Hematopoietic multipotent progenitor cell treated with erythropoietin and hydrocortisone succinate and interleukin-3 and kit ligand, for 17 days (in vitro differentiated cells): Measurements from ENCODE around the gene SH2D6.
"Not testable (repeated sequence)": the region's sequence is repeated elsewhere in the genome, so short reads cannot be mapped to it uniquely, and the experiment has no call there.

Experiments used
- DNase-seq: peaks from one replicate; pipeline ENCODE4 v3.0.0-alpha.2; 2015; ENCODE audit warnings: low spot score

SH2D6 gene

DNA sequence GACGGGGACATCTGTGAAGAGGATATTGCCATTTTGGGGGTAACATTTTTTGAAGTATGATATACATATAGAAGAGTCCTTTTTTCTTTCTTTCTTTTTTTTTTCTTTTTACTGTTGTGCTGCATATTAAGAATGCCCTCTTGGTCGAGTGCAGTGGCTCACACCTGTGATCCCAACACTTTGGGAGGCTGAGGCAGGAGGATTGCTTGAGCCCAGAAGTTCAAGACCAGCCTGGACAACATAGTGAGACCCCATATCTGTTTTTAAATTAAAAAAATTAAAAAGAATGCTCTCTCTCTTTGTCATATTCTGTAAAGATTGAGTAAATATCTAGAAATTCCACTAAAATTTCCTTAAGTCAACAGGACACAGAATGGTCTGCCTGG is 3.6 kb downstream of the SH2D6 start:
- no peak for DNase-seq

DNA sequence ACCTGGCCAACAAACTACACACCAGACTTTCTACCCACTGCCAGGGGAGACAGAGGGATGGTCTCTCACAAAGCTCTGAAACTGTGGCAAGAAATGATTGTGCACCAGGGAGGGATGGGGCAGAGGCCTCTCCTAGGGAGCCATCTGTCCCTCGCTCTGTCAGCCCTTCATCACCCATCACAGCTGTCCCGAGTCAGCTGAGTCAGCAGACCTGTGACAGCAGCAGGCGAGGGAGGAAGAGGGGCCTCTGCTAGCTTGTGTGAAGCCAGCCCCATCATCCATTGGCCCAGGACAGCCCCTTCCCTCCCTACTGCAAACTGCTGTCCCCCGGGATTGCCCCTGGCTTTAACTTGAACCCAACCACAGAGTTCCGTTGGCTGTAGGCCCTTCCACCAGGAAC is 5.0 kb downstream of the SH2D6 start:
- no peak for DNase-seq

DNA sequence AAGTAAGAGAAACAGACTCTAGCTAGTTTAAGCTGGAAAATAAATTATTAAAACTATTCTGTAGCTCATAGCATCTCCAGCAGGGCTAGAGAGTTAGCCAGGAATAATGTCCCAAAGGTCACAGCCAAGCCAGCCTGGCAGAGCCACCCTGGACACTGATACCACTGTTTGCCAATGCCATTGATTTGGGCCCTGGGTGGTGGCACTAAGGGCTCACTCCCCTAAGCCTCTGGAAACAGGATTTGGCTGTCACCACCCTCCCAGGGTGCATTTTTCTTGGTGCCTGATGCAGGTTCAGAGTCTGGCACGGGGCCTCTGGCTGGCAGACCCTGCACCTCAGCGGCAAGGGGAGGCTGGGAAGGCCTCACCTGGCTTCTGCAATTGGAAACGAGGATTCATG is 7.1 kb downstream of the SH2D6 start:
- DNase-seq, result no peak

DNA sequence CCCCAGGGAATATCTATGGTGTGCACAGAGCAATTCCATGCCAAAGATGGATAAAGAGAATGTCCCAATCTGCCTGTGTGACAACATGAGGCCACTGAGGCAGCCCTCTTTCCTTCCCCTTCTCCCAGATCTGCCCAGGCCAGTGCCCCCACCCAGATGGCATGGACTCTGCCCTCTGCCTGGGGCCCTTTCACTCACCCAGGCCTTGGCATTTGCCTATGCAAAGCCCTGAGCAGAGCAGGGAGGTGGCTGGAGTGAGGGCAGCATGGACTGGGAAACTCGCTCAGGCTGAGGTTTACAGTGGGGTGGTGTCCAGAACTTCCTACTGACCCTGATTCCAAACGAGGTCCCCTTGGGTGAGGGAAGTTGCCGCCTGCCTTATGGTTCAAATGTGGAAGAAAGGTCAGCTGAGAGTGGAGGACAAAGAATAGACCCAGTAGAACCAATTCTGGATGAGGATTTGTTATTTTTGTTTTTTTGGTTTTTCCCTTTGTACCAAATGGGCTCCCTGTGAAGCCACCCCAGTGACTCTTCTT is 8.9 kb downstream of the SH2D6 start:
- no peak for DNase-seq

DNA sequence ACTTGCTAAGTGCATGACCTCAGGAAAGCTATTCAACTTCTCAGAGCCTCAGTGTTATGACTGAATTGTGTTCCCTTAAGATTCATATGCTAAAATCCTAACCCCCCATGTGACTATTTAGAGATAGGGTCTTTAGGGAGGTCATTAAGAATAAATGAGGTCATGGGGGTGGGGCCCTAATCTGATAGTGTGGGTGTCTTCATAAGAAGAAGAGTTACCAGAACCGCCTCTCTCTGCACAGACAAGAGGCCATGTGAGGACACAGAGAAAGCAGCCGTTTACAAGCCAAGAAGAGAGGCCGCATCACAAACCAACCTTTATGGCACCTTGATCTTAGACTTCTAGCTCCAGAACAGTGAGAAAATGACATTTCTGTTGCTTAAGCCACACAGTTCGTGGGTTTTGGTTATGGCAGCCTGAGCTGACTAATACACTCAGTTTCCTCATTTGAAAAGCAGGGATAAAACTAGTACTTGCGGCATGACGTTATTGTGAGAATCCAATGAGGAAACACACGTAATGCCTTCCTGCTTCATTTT is 9.9 kb downstream of the SH2D6 start:
- DNase-seq, result peak; percentile 34

DNA sequence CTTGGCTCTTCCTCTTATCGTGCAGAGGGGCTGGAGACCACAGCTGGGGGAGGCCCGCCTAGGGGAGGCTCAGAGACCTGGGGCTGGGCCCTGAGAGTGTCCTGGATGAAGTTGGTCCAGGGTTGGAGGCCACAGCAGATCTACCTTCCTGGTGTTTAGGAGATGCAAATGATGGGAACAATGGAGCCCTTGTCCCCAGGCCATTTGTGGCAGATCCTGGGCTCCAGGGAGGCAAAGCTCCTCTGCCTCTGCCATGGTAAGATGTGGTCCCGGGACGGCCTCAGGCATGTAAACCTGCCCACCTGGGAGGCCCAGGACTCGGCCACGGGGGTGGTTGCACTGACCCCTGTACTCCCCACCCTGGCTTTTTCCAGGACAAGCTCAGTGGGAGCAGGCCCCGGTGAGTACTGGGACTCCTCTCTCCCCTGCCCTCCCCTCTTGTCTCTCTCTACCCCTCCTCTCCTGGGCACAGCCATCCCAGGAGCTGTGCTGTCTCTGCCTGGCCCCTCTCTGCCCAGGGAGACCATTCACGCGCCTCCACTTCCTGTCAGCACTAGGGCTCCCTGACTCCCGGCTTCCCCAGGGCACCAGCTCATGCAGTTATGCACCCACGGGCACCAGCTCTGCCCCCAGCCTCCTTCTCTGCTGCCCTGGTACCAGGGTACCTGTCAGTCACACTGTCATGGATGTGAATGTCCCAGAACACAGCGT is 10.9 kb downstream of the SH2D6 start:
- no peak for DNase-seq

DNA sequence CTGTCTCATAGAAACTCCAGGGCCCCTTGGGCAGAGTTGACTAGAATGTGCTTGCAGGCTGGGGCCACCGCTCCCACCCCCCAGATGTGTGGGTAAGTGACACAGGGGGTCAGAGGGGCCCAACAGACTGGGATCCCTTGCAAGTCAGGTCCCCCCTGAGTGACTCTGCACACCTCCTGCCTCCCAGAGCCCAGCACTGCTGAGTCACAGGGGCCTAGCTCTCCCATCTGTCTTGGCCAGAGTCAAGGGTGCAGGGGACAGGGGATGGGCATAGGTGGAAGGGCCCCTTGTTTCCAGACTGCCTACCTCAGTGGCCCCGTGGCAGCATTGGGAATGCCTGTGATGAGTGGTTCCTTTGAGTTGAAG is 11.4 kb downstream of the SH2D6 start:
- DNase-seq, result peak; percentile 40

DNA sequence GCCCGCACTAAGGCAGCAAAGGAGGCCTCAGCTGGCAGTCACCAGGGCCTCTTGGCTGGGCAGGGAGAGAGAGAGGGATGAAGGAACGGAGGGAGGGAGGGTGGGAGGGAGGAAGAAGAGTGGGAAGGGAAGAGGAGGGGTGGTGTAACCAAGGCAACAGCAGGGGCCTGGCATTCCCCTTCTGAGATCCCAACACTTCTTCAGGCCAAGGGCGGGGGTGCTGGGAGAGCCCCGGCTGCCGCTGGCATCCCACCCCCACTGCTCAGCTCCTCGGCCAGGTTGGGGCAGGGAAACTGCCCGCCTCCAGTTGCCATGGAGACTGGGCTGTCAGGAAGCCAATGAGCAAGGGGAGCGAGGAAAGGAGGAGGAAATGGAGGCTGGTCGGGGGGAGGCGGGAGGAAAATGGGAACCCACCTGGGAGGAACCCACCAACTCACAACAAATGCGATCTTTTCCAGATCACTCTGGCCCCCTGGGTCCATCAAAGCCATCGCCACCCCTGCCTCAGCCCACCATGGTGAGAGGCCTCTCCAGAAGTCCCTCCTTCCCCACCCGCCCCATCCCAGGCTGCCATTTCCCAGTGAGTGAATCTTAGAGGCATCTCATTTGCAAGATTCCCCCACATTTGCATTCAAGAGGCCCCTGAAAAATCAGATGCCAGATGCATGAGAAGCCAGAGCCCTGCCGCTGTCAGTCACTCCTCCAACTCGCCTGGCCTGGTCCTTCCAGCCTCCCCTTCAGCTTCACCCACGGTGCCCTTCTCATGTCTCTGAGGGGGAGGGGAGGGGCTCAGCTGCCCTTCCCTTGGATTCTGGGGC is 12.4 kb downstream of the SH2D6 start:
- DNase-seq, result no peak

DNA sequence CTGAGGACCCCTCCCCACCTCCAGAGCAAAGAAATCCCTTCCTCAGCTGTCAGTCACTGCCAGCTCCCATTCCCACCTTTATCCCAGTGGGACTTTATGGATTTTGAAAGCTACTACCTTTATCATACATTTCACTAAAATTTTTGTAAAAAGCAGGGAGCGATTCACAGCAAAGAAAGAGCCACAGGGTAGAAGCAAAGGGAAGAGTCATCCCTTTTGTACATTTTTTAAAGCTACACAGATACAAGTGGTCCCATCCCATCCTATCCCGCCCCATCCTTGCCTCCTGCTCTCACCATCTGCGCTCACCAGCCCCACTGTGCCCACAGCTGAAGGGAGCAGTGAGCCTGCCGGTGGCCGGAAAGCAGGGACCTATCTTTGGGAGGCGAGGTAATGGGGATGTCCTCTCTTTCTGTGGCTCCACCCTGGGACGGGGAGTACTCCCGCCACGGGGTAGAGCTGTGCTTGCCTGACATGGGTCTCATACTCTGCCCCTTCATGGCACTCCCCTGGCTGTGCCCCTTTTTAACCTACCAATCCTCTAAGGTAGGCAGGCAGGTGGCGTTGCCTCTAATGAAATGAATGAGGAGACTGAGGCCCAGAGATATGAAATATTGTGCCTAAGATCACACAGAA is 13.2 kb downstream of the SH2D6 start:
- DNase-seq, result no peak

DNA sequence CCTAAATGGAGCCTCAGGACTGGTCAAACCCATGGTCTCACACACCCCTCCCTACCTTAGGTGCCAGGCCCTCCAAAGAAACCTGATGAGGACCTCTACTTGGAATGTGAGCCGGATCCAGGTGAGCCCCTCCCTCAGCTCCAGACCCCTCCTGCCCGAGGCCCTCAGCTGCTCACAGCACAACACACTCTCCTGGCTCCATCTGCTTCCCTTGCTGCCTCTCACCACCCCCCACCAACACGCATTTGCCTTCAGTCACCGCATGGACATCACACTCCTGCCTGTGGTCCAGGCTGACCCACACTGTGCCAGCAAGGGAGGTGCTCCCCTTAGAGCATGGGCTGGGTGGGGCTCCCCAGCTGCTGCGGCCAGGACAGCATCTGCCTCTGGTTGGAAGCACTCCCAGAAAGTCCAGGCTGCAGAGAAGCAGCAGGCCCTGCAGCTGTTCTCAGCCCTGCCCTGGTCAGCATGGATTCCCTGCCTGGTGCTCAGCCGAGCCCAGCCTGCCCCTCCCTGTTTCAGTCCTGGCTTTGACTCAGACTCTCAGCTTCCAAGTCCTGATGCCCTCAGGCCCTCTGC is 15.1 kb downstream of the SH2D6 start:
- DNase-seq, result peak; percentile 19

DNA sequence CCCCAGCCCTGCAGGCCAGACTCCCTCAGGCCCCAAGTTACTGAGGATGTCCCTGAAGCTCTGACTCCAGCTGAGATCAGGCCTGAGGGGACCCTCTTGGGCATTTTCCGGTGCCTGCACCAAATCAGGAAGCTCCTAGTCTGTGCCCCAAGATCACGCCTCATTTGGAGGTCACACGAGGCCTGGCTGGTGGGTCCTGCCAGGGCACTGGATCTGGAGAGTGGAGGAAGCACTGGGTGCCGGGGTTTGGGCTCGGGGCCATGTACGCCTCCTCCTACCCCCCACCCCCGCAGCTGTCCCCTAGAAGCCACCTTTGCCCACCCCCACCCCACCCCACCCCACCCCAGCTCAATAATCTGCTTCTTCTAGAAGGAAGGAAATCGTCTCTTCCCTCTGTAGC is 16.2 kb downstream of the SH2D6 start:
- no peak for DNase-seq

DNA sequence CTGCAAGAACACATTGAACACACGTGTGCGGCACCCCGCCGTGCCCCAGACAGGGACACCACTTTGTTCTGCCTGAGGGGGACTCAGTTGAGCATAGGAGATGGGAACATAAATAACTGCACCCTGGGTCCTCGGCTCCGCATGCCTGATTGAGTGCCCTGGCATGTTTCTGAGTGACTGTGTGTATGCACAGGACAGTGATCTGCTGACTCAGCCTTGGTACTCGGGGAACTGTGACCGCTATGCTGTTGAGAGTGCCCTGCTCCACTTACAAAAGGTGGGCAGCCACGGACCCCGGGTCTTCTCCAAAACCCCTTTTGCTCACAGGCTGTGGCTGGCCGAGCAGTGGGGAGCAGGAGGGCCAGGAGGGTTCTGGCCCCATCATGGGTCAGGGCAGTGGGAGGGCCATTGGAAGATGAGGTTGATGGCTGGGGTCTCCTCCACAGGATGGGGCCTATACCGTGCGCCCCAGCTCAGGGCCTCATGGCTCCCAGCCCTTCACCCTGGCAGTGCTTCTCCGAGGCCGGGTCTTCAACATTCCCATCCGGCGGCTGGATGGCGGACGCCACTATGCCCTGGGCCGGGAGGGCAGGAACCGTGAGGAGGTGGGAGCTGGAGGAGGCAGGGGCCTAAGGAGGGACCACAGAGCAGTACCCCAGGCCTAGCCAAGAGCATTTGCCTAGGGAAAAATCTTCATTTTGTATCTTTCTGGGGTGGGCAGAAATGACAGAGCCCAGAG is 16.9 kb downstream of the SH2D6 start:
- DNase-seq, result no peak

DNA sequence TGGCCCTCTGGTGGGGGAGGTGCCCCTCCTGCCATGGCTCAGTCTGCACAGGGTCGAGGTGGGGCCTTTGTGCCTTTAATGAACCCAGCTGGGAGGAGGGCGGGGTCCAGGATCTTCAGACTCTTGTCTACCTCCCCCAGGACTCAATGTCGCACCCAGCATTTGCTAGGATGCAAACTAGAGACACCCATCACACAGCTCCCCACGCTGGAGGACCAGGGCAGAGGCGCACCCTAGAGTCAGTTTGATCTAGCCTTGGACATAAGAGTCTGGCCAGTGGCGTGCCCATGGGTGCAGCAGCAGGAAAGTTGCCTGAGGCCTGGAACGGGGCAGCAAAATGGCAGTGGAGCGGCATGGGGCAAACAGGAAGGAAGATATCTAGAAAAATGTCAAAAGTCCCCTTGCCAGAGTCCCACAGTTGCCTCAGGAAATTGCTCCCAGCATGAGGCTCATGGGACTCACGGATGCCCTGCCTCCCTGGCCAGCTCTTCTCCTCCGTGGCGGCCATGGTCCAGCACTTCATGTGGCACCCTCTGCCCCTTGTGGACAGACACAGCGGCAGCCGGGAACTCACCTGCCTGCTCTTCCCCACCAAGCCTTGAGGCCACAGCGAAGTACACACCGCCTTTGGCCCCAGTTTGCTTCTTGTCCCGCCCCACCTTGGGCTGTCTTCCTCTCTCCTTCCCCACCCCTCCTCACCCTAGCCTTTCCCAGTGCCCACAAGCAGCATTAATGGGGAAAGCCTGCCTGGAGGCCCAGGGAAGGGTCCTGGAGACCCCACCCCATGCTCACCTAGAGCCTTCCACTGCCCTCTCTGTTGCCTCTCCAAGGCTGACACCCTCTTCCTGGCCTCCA is 17.7 kb downstream of the SH2D6 start:
- DNase-seq, result no peak

DNA sequence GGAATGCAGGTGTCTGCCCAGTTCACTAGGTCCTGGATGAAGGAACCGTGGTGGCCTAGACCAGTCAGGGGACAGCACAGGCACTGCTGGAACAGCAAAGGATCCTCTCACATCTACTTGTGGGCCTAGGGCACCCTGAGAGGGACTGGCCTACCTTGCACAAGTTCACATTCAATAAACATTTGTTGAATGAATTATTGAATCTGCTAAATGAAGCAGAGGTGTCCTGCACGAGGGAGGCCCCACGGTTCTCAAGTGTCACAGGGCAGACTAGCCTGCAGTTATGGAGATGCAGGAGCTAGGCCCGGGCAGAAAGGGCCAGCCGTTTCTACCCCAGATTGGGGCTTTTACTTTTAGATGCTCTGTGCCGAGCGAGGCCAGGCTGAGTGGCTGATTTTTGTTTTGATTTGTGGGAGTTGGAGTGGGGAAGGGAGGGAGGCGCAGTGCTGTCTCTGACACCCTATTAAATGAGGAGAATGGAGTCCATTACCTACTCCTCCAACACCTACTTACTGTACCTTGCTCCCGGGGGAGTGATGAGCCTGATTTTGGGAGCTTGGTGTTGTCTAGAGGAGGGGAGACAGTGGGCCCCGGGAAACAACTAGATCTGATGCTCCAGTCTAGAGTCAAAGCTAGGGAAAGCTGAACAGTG is 18.4 kb downstream of the SH2D6 start:
- DNase-seq, result peak; percentile 24

DNA sequence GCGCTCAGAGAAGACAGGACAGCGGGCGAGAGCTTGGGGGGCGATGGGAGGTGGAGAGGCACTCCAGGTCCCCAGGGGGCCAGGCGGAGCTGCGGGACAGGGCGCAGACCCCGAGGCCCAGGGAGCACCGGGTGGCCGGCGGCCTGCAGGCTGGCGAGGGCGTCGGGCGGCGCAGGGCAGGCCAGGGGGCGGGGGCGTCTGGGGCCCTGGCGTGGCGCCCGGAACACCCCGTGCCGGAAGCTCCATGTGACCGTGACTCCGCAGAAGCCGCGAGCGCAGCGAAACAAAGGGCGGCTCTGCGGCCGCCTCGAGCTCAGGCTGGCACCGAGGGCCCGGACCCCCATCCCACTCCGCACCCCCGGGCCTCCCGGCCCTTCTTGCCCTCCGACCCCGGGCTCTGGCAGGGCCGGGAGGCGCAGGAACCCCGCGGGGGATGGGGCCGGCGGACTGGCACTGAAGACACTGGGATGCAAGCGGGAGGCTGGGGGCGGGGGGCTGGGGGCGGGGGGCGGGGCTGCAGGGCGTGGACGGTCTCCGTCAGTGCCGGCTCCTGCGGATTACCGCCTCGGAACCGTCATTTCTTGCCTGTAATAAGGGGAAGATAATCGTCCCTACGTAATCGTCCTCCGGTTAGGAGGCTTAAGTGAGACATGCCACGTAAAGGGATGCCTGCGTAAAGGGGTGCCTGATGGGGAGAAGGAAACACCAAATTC is 19.1 kb downstream of the SH2D6 start:
- peak; percentile 75 for DNase-seq

DNA sequence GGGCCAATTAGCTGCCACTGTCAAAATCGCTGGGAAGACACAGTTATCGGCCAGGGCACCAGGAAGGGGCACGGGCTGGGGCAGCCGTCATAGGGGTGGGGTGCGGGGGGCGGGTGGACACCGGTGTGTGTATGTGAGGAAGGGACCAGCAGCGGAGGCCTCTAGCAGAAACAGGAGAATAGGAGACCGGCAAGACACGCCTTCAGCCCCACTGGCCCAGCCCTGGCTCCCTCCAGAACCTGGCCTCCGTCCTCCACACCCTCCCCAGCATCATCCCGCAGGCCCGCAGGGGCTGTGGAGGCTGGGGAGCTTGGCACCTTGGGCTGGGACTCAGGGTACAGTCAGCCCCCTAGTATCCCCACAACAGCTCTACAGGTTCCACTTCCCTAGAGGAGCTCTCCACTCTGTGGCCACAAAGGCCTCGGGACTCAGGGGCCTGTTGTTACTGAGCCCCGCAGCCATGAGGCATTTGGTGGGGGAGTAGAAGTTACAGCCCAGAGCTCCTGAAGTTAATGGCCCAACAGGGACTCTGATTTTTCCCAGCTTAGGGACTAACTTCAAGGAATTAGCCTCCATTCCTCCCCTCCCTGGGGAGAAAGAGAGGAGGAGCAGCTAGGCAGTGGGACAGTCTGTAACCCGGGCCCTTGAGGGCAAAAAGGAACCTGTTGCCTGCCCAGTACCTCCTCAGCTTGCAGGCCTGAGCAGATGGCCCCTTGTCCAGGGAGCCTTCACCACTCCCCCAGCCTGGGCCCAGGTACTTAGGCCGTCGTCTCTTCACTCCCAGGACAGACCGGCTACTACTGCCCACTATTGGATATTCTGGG is 19.9 kb downstream of the SH2D6 start:
- no peak for DNase-seq

DNA sequence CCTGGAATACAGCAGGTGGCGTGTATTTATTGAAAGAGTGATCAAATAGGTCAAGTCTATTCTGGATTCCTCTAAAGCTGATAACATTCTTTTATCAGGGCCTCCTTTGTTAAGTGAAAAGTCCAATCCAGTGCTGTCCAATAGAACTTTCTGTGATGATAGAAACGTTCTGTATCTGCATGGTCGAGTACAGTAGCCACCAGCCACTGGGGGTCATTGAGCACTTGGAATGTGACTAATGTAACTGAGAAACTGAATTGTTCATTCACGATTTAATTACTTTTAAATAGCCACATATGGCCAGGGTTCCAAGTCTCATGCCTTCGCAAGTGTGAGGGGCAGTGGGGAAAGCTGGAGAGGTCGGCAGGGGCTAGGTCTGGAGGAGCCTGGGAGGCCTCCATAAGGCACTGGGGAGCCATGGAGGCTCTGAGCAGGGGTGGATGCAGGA is 20.5 kb downstream of the SH2D6 start:
- no peak for DNase-seq

DNA sequence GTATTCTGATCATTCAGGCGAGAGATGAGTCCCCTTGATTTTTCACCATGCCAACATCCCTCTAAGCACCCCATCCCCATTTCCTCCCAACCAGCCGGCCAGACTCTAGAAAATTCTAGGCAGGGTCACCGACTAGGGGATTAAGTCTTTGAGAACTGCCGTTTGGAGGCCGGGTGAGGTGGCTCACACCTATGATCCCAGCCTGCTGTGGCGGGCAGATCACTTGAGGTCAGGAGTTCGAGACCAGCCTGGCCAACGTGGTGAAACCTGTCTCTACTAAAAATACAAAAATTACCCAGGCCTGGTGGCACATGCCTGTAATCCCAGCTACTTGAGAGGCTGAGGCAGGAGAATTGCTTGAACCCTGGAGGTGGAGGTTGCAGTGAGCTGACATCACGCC is 21.1 kb downstream of the SH2D6 start:
- not testable (repeated sequence) for DNase-seq

DNA sequence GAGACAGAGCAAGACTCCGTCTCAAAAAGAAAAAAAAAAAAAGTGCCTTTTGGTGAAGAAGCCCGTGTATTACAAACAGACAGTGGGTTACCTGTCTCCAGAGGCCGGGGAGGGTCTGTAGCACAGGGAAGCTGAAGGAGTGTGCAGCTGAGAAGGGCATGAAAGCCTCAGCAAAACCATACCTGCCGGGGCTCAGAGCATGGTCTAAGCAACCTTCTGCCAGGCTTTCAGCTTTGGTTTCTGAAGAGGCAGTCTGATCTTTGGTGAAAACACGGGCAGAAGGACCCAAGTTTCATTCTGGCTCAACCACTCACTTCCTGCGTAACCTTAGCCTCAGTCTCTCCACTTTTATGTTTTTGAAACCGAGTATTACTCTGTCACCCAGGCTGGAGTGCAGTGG is 21.5 kb downstream of the SH2D6 start:
- DNase-seq, result no peak
